ENCODE data around the gene TNIP1.

The TNIP1 gene

DNA sequence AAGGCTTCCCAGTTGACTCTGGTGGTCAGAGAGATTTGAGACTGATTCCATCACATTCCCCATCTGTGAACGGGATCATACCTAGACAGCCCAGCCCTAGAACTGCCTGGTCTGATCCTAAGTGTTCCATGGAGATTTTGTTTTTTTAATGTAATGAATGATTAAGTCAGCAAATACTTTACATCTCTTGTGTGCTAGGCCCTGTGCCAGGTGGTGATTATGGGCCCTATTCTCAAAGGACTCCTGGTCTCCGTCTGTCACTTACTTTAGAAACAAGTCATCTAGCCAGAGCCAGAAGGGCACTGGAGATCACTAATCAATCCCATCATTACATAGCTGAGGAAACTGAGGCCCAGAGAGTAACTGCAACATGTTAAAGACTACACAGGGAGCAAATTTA, 61.5 kb downstream of the TNIP1 start:
- DNase-seq: no peak

DNA sequence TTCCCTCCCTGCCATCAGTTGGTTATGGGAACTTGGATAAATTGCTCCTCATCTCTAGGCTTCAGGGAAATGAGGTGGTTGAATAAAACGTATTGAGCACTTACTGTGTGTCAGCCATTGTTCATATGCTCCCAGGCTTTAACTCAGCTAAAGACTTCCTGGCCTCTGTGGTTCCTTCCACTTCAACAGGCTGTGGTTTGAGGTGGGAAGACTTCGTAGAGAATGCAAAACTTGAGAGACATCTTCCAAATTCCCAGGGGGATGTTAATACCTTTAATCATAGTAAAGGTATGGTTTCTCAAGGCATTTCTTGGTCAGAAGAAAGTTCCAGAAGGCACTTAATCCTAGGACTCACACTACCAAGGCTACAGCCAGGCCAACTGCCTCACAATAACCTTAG, 62.0 kb downstream of the TNIP1 start:
- DNase-seq: no peak

DNA sequence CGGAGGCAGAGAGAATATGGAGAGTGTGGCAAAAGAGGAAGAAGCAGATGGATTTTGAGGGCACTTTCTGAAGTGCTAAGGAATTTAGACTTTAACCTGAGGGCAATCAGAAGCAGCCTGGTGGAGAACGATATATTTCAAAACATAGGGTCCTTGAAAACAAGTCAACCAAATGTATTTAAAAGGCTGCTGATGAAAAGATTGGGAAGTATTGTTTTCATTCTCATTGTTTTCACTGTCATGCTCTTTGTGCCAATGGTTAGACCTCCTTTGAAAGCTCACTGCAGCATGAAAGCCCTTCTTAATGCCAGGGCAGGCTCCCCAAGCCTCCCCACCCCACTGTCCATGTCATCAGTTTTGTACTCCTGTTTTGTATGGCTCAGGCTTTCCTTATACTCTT, 62.9 kb downstream of the TNIP1 start:
- DNase-seq: no peak

DNA sequence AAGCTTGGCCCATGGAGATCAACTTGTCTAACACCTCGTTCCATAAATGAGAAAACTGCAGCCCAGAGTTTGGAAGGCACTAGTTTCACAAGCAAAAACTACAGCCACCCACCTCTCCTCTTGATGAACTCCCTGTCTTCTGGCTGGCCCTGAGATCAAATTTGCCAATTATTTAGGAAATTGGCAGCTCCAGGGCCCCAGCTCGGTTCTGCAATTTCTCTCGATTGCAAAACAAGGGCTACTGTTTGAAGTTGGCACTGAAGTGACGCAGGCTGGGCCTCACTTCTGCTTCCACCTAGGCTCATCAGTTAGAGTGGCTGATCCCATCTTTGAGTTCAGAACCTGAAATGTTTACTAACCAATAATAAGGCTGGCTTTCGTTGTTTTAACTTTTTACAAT, 64.1 kb downstream of the TNIP1 start:
- no peak for DNase-seq

DNA sequence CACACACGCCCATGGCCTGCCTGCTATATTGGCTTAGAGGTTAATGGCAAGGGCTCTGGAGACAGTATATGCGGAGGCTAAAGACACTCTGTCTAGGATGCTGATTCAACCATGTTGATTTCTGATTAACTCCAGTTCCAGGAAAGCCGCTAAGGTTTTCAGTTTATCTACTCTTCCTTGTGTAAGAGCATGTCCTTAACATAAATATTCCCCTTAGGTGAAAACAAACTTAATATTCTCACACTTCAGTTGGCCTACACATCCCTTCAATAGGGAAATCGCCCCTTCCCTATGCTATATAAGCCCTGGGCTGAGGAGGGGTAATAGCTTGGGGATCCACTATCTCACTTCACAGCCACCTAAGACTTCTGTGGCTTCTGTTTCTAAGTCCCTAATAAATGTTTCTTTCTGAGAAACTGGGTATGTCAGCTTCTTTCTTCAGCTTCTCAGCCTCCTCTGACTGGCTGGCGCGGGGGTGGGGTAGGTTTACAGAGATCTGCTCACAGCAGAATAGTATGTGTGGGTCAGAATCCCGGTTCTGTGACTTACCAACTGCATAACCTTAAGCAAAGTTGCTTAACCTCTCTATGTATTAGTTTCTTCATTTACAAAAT, 64.8 kb downstream of the TNIP1 start:
- DNase-seq: no peak

DNA sequence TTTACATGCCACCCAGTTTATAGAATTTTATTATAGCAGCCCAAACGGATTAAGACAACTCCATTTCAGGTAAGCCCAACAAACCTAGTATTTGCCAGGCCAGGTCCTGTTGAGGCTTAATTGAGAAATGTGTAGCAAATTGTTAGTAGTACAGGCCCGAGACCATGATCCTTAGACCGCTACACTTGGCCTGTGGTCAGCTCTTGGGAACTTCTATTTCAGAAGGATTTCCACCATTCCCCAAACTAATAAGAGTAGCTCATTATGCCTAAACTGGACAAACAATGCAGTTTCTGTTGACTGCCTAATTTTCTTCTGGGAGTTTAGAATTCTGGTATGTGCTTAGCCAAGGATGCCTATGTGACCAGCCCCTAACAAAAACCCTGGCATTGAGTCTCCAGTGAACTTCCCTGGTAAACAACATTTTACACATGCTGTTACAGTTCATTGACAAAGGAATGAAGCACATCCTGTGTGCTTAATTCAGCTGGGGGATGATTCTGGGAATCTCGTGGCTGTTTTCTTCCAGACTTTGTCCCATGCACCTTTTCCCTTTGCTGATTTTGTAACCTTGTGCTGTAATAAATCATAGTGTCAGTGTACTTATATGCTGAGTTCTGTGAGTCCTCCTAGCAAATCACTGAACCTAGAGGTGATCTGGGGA, 66.0 kb downstream of the TNIP1 start:
- no peak for DNase-seq

DNA sequence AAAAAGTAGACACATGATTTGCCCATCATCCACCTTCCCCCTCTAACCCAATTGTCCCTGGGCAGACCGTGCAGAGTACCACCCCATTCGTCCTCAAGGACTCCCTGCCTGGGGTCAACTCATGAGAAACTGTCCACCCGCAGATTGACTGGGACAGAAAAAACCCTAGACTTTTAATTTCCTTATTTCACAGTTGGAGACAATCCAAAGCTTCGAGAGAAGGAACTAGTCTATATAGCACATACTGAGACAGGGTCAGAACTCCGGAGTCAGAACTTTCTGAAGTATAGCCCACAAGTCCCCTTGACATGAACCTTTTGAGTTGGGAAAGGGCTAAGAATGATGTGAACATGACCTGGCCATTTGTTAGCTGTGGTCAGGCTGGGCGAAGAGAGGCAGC, 68.0 kb downstream of the TNIP1 start:
- DNase-seq: no peak

DNA sequence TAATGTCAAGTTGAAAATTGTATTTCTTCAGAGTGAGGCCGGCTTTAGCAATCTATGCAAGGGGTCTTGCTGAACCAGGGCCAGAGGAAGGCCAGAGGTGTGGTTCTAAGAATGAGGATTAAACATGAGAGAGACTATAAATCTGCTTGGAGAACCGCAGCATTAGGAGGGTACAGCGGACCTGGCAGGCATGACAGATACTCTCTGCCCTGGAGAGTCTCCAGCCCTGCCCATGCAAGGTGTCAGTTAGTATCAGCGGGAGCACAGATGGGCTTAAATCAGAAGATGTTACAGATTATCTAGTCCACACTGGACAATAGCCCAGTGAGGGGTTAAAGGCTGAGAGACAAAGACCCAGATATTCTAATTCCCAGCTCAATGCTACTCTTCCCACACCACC, 71.9 kb downstream of the TNIP1 start:
- no peak for DNase-seq

DNA sequence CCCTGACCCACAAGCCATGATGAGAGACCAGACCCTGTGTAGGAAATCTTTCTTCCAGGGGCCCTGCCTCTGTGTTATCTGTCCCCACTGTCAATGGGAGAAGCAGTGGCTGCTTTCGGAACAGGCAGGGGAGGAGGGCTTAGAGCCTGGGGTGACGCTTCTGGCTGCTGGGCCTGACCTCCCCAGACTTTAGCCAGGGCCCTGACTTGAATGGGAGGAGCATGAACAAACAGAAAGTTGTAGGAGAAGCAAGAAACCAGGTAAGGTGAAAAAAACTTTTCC, 72.7 kb downstream of the TNIP1 start:
- DNase-seq: no peak

DNA sequence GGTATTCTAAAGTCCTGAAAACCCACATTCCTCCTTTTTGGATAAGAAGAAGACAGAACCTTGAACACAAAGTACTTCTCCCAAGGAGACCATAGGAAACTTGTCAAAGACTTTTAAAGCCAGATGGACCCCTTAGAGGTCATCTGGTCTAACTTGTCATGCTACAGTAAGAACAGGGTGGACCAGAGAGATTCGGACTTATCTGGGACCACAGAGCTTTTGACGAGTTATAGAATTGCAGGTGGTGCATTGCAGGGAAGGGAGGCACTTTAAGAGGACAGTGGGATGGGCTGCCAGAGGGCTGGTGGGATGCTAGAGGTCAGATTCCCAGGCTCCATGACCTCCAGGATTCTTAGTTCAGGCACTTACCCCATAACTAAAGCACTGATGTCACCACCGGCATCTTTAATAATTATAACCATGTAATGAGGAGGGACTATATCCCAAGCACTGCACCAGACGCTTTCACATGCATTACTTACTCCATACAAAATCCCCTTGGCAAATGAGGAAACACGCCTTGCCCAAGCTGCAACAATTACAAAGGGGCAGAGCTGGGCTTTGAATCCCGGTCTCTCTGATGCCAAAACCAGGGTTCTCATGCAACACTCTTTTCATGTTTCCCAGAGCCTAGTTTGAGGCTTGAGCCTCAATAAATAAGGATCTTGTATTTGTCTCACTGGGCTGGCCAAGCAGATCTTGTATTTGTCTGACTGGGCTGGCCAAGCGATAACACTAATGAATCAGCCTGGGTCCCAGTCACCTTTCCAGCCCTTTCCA, 73.2 kb downstream of the TNIP1 start:
- DNase-seq: no peak

DNA sequence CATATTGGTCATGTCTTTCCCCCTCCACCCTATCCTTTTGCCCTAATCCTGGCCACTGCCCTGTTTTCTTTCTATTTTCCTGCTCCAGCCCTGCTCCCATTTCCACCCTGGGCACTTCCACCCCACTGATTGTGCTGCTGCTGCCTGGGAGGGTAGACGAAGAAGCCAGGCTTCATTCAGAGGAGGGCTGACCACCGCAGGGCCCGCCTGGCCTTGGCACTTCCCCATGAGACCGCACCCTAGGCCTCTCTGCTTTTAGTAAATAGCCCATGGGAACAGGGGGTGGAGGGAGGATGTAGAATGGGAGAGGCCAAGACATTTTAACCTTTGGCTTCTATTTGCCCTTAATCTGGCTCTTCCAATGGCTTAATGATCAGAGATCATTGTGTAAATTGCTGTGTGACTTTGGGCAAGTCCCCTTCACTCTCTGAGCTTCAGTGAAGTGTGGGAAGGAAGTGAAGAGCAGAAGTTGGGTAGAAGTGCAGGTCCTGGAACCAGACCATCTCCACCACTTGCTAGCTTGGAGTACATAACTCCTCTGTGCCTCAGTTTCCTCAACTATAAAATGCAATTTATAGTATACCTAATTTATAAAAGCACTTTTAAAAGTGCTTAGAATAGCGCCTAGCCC, 74.0 kb downstream of the TNIP1 start:
- no peak for DNase-seq

DNA sequence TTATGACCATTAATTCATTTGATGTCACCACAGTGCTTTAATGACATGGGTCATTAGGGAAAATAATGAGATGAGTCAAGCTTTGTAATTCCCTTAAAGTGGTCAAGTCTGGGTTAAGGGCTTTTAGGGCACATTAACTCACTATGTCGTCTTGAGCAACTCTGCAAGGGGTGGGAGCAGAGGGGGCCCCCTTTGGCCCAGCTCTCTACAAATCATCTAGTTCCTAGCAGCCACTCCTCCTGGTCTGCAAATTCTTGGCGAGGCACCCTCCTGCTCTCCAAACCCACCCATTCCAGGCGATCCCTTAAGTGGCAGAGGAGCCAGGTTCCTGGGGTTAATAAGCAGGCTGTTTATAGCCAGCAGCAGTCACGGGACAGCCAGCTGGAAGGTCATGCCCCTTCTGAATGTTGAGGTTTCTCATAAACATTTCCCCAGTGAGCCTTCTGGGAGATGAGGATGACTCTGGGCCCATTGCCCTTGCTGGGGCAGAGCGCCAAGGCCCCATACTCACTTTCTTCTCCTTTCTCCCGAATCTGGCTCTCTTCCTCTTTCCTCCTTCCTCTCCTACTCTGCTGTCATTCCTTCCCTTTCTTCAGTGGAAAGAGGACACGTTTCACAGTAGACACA, 74.8 kb downstream of the TNIP1 start:
- DNase-seq: no peak

DNA sequence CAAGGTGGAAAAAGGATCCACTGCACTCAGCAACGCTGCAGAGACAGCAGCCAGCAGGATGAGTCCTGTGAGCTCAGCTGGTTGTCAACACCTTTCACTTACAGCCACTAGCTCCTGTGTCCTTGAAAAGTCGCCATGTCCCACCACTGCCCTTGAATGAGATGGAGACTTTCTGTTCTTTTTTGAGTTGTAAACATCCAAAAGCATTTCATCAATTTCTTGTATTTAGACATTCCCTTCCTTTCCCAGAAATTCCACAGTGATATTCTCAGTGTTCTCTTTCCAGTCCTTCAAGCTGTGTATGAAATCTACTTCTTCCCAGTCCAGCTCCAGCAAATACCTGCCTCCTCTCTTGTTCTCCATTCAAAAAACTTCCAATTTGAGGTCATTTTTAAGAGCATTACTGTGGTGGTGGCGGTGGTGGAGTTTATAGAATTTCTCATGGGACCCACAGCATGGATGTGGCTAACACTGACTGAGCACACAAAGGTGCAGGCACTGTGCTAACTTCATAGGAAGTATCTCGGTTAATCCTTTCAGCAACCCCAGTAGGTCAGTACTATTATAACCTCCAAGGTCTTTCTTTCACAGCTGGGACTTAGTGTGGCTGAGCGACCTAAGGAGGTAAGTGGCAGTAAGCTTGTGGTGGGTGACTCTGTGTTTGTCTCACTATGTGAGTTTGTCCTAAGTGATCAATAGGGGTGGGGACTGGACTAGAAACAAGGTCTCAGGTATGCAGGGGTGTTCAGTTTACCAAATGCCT, 75.5 kb downstream of the TNIP1 start:
- DNase-seq: no peak

DNA sequence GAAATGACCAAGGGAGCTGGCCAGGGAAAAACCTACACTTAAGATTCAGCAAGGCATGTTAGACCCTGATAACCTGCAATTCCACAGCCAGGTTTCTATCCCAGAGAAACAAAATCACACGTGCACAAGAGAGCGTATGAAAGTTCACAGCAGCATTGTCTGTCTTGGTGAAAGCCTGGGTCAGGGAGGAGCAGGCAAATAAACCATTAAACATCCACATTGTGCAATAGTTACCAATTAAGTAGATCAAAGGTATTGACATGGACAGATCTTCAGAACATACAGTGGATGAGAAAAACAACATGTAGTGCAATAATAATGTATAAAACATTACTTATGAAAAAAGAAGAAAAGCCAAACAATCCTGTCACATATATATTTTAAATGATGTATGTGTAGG, 76.3 kb downstream of the TNIP1 start:
- no peak for DNase-seq

DNA sequence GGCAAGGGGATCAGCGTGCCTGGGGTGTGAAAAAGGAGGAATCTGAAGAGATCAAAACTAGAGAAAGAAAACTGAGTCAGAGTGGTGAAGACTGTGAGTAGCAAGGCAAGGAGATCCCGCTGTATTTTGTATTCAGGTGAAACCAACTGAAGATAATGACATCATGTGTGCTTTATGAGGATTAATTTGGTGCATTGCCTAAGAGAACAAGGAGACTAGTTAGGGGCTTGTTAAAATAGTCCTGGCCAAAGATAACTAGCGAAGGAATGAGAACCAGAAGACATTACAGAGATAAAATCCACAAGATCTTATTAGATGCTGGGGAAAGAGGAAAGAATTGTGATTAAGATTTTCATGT, 77.4 kb downstream of the TNIP1 start:
- no peak for DNase-seq

DNA sequence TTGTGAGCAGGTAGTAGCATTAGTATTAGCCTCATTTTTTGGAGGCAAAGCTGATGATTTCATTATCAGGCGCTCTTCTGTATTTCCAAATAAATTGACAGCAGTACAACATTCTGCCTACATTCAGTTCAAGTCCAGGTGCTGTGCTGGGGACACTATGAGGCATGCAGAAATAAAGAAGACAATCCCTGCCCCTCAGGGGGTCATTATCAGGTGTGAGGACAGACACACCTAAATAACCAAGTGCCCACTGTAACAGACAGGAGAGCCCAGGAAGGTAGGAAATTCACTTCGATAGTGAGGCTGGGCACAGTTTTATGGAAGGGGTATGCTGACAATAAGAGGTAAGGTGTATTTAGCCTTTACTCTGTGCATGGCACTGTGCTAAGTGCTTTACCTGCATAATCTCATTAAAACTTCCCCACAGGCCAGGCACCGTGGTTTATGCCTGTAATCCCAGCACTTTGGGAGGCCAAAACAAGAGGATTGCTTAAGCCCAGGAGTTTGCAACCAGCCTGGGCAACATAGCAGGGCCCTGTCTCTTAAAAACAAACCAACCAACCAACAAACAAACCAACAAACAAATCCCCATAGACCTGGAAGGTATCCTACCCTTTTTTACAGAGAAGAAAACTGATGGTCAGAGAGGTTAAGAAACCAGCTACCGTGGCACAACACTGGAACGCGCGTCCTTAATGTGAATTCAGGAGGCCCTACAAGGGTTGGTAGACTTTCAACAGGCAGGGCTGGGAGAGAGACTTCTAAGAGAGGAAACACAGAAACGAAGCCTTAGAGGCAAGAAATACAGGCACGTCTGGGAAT, 77.9 kb downstream of the TNIP1 start:
- no peak for DNase-seq

DNA sequence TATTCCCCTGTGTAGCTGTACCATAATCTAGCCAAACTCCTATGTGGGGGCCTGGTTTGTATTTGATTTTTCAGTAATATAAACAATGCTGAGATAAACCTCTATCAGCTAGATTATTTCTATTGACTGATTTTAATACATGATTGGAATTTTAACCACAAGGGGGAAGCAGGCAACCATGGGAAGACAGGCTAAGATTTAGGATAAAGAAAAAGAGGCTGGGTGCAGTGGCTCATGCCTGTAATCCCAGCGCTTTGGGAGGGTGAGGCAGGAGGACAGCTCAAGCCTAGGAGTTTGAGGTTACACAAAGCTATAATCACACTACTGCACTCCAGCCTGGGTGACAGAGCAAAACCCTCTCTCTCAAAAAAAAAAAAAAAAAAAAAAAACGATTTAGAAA, 78.6 kb downstream of the TNIP1 start:
- no peak for DNase-seq

DNA sequence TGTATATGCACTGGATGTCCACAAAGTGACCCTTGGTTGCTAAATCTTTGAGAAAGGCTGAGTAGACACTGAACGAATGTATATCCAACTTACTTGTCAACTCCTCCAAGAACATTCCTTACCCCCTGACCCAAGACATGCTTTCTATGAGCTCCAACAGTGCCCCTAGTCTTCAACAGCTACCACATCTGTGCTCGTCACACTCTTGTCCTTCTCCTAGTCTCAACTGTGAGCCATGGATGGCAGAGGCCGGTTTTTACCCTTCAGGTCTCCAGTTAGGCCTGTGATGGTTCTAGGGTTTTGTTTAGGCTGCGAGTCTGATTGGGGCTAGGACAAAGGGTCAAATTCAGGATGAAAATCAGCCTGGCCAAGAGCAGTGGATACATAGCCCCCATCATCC, 79.4 kb downstream of the TNIP1 start:
- DNase-seq: no peak

DNA sequence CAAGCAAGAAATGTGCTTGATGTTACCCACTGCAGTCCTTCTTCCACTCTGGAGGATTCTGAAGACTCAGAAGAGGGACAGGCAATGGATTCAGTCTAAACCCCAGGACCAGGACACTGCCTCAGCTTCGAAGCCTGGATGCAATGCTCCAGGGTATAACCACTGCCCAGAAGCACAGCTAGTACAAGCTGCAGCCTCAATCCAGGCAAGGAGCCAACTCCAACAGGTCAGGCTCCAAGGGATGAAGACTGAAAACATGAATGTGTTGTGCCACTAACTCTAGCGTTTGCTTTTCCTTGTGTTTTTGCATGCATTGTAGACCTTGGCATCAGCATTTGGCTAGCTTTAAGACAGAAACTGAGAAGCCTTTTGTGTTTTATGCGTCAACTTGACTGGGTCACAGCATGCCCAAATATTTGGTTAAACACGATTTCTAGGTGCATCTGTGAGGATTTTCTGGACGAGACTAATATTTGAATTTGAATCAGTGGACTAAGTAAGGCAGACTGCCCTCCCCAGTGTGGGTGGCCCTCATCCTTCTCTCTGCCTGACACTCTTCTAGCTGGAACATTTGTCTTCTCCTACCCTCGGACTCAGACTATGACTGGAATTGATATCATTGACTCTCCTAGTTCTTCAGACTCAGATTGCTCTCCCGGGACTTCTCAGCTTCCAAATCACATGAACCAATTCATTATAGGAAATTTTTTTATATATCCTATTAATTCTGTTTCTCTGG, 81.0 kb downstream of the TNIP1 start:
- DNase-seq: no peak

DNA sequence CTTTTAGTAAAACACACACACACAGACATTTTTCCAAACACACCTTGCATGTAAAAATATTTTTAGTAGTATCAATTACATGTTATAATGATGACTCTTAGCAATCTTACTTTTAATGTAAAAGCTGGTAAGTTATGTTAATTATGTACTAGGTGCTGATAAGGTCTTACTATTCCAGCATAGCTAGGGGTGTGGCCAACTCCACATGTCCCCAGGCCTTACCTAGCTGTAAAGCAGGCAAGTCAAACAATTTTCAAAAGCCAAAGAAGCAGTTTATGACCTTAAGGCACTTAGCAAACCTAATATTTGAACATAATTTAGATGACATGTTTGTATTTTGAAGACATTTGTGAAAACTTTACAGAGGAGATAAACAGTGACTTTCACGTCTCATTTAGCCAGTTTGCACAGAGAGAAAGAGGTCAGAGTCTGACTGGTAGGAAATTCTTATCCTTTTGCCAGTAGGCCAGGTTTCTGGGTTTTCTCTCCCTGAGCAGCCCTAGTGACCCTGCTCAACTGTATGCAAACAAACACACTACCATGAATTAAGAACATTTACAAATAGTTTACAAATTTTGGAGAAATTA, 86.9 kb downstream of the TNIP1 start:
- no peak for DNase-seq

DNA sequence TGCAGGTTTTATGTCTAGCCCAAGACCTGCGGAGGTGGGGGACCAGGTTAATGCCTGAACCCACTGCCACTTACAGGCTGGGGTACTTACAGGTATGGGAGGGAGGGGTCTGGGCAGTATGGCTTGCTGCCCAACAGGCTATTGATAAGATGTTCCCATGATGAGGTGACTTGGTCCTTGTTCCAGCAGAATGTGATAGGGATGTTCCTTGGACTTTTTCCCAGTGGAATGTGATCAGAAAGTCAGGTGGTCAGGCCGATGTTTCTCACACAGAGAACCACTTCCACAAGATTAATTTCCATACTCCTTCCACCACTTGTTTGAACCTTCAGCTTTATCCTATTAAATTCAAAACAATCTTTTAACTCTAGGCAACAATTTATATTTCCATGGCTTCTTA, 87.4 kb downstream of the TNIP1 start:
- DNase-seq: no peak

All from NCI-H510A (cell line).